ENCODE results near the gene ETS2.

The ETS2 gene

DNA sequence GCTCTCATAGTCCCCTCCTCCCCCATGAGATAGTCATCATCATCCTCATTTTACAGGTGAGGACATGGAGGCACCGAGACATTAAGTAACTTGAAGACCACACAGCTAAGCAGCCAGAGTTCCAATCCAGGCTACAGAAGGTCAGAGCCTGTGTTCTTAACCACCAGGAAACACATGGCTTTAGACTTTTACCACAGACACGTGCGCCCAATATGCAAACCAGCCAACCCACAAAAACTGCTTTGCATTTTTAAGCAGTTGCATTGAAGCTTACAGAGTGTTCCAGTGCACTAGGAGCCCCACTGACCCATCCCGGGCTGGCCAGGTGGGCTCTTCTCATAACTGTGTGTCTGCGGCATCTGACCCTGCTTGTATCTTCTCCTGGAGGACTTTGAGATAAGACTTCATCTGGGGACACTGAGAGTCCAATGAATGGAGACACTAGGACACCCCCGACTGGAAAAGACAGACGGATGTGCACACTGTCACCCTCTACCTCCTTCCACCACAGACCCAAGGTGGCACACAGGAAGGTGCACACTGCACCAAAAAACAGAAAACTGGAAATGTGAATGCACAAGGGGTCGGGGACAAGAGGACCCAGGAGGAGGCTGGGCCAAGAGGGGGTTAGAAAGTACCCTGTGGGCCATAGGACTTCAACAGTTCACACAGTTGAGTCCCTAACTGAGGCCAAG is 56.4 kb downstream of the ETS2 start:
- Histone ChIP-seq H3K4me1 (ENCODE audit: insufficient read depth, low read length) (no peaks in the 10 kb centered on the region), H2AFZ (ENCODE audit: low read depth, low read length) (no peak overlapping the region), H3K36me3 (ENCODE audit: insufficient read depth, low read length) (no peaks in the 10 kb centered on the region), H3K27me3 (ENCODE audit: insufficient read depth, low read length) (no peaks in the 10 kb centered on the region), H3K9me3 (ENCODE audit: low read length) (no peaks in the 10 kb centered on the region), H3K4me3 (ENCODE audit: low read length) (no peak overlapping the region)

DNA sequence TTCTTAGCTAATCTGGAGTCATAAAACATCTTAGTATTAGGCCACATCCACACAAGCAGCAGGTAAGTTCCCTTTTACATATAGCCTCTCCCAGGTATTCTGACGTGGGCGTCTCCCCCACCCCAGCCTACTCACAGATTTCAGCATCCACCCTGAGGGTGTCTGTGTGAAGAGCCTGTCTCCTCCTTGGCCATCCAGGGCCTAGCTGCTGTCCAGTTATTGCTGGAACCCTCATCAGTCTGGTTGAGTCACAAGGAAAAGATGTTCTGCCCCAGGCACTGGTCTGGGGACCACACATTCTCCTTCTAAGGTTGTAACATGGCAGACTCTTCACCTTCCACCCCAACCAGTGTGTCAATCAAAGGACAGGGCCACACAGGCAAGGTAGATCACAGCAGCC is 57.6 kb downstream of the ETS2 start:
- no peaks in the 10 kb centered on the region for H3K27me3 ChIP-seq (ENCODE audit: insufficient read depth, low read length)
- H3K9me3 ChIP-seq (ENCODE audit: low read length) = no peaks in the 10 kb centered on the region
- no peaks in the 10 kb centered on the region for H3K4me1 ChIP-seq (ENCODE audit: insufficient read depth, low read length)
- H3K4me3 ChIP-seq (ENCODE audit: low read length) = no peak overlapping the region
- H3K36me3 ChIP-seq (ENCODE audit: insufficient read depth, low read length) = no peaks in the 10 kb centered on the region
- no peak overlapping the region for H2AFZ ChIP-seq (ENCODE audit: low read depth, low read length)

DNA sequence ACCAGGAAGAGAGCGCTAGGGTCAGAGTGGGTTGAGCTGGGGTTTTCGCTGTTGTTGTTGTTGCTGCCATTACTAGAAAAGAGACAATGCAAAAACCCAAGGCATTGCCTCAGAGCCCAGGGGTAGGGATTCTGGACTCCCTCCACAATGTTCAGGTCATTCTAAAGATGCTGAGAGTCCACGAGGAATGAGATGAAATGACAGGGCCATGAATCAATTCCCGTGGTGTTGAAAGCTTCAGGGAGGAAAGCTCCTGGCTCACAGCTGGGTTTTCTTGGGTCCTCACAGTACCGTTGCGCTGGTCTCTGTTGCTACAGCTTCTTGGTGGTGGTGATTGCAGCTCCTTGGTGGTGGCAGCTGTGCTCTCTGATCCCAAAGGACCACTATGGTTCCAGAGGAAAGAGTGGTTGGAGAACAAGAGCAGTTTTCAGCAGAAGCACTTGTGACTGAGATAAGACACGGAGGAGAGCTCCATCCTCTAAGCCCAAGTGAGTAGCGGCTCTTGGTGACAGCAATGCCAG is 58.2 kb downstream of the ETS2 start:
- H3K9me3 ChIP-seq (ENCODE audit: low read length) = no peaks in the 10 kb centered on the region
- H3K27me3 ChIP-seq (ENCODE audit: insufficient read depth, low read length) = no peaks in the 10 kb centered on the region
- H3K36me3 ChIP-seq (ENCODE audit: insufficient read depth, low read length) = no peaks in the 10 kb centered on the region
- no peak overlapping the region for H2AFZ ChIP-seq (ENCODE audit: low read depth, low read length)
- H3K4me3 ChIP-seq (ENCODE audit: low read length) = no peak overlapping the region
- H3K4me1 ChIP-seq (ENCODE audit: insufficient read depth, low read length) = no peaks in the 10 kb centered on the region

DNA sequence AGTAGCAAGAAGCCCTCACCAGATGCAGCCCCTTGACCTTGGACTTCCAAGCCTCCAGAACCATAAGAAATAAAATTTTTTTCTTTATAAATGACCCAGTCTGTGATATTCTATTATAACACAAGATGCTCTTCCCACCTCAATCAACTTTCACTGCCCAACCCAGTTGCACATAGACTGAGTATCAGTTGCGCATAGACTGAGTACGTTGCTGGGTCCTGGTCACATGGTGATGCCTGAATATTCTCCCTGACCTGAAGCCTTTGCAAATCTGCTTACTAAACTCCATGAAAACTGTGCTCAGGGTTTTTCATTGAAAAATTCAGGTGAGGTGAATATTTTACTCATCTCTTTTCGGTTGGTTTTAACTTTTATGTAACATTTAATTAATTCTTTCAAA is 59.2 kb downstream of the ETS2 start:
- Histone ChIP-seq H3K9me3 (ENCODE audit: low read length) (no peaks in the 10 kb centered on the region), H3K36me3 (ENCODE audit: insufficient read depth, low read length) (no peaks in the 10 kb centered on the region), H2AFZ (ENCODE audit: low read depth, low read length) (no peak overlapping the region), H3K4me3 (ENCODE audit: low read length) (no peak overlapping the region), H3K27me3 (ENCODE audit: insufficient read depth, low read length) (no peaks in the 10 kb centered on the region), H3K4me1 (ENCODE audit: insufficient read depth, low read length) (no peaks in the 10 kb centered on the region)

DNA sequence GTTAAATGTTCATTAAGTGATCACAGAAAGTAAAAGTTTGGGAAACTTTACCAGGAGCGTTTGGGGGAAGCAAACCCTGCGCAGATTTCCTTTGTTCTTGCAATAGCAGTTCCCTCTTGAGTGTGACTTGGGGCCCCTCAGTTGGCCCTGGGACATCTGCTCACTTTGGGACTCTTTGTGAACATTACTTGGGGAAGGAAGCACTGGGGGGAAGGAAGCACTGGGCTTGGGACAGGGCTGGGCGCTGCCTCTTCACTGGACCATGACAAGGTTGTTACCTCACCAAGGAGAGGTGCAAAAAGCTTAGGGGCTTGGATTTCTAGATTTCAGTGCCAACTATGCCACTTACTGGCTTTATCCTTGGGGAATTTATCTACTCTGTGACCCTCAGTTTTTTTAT is 63.5 kb downstream of the ETS2 start:
- Histone ChIP-seq H3K4me3 (ENCODE audit: low read length) (no peak overlapping the region), H3K4me1 (ENCODE audit: insufficient read depth, low read length) (no peaks in the 10 kb centered on the region), H3K36me3 (ENCODE audit: insufficient read depth, low read length) (no peaks in the 10 kb centered on the region), H3K27me3 (ENCODE audit: insufficient read depth, low read length) (no peaks in the 10 kb centered on the region), H3K9me3 (ENCODE audit: low read length) (no peaks in the 10 kb centered on the region), H2AFZ (ENCODE audit: low read depth, low read length) (no peak overlapping the region)

DNA sequence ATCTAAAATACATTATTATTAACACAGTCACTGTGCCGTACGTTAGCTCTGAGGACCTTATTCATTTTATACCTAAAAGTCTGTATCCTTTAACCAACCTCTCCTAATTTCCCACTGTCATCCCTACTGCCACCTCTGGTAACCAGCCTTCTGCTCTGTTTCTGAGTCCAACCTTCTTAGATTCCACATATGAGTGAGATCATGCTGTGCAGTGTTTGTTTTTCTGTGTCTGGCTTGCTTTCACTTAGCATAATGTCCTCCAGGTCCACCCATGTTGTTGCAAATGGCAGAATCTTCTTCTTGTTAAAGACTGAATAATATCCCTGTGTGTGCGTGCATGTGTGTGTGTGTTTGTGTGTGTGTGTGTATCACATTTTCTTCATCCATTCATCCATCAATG is 64.2 kb downstream of the ETS2 start:
- H3K27me3 ChIP-seq (ENCODE audit: insufficient read depth, low read length) = no peaks in the 10 kb centered on the region
- H3K36me3 ChIP-seq (ENCODE audit: insufficient read depth, low read length) = no peaks in the 10 kb centered on the region
- H3K4me1 ChIP-seq (ENCODE audit: insufficient read depth, low read length) = no peaks in the 10 kb centered on the region
- H3K4me3 ChIP-seq (ENCODE audit: low read length) = no peak overlapping the region
- H3K9me3 ChIP-seq (ENCODE audit: low read length) = no peaks in the 10 kb centered on the region
- H2AFZ ChIP-seq (ENCODE audit: low read depth, low read length) = no peak overlapping the region
